ENCODE results near the gene PERCC1. TPM values are rescaled to one million over a fixed set of nuclear protein-coding genes. Genes with fewer than 3 reads are reported as not detected.

The PERCC1 gene
- total RNA-seq, 1 donor from 2014 or later = not detected

- peaks cover 2% of the 10 kb centered on the region for H3K36me3 Mint-ChIP-seq (ENCODE audit: unreplicated experiment)
- no peak for DNase-seq (ENCODE audit: extremely low spot score, unreplicated experiment)
- TF ChIP-seq, protein P1, sequence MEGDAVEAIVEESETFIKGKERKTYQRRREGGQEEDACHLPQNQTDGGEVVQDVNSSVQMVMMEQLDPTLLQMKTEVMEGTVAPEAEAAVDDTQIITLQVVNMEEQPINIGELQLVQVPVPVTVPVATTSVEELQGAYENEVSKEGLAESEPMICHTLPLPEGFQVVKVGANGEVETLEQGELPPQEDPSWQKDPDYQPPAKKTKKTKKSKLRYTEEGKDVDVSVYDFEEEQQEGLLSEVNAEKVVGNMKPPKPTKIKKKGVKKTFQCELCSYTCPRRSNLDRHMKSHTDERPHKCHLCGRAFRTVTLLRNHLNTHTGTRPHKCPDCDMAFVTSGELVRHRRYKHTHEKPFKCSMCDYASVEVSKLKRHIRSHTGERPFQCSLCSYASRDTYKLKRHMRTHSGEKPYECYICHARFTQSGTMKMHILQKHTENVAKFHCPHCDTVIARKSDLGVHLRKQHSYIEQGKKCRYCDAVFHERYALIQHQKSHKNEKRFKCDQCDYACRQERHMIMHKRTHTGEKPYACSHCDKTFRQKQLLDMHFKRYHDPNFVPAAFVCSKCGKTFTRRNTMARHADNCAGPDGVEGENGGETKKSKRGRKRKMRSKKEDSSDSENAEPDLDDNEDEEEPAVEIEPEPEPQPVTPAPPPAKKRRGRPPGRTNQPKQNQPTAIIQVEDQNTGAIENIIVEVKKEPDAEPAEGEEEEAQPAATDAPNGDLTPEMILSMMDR (IDR thresholded peaks at IDR 0.05) = no peak
- H3K4me1 Mint-ChIP-seq (ENCODE audit: unreplicated experiment) = no peaks in the 10 kb centered on the region
- H3K27me3 Mint-ChIP-seq (ENCODE audit: unreplicated experiment) = no peaks in the 10 kb centered on the region
- H3K9me3 Mint-ChIP-seq (ENCODE audit: unreplicated experiment) = no peaks in the 10 kb centered on the region
- H3K27ac Mint-ChIP-seq (ENCODE audit: unreplicated experiment) = no peak overlapping the region
- H3K4me3 Mint-ChIP-seq (ENCODE audit: unreplicated experiment) = no peak overlapping the region
Observed at GRCh38 chr16:1443403-1443973, 12.6 kb downstream of the PERCC1 start.

- Mint-ChIP-seq H3K9me3 (ENCODE audit: unreplicated experiment) (no peaks in the 10 kb centered on the region), H3K4me3 (ENCODE audit: unreplicated experiment) (no peak within 1 kb of the TSS), H3K27me3 (ENCODE audit: unreplicated experiment) (no peaks in the 10 kb centered on the region), H3K36me3 (ENCODE audit: unreplicated experiment) (peaks cover 2% of the 10 kb centered on the region), H3K4me1 (ENCODE audit: unreplicated experiment) (no peaks in the 10 kb centered on the region), H3K27ac (ENCODE audit: unreplicated experiment) (no peak within 1 kb of the TSS)
- DNase-seq (ENCODE audit: extremely low spot score, unreplicated experiment) = no peak
- TF ChIP-seq, protein P1 (IDR thresholded peaks at IDR 0.05) = no peak
Observed at GRCh38 chr16:1443980-1444729, 13.3 kb downstream of the PERCC1 start, which contains the start of gene CCDC154. Gene CCDC154 (minus strand): TSS chr16:1444556. CDS start chr16:1444322, 234 bp downstream.

DNA sequence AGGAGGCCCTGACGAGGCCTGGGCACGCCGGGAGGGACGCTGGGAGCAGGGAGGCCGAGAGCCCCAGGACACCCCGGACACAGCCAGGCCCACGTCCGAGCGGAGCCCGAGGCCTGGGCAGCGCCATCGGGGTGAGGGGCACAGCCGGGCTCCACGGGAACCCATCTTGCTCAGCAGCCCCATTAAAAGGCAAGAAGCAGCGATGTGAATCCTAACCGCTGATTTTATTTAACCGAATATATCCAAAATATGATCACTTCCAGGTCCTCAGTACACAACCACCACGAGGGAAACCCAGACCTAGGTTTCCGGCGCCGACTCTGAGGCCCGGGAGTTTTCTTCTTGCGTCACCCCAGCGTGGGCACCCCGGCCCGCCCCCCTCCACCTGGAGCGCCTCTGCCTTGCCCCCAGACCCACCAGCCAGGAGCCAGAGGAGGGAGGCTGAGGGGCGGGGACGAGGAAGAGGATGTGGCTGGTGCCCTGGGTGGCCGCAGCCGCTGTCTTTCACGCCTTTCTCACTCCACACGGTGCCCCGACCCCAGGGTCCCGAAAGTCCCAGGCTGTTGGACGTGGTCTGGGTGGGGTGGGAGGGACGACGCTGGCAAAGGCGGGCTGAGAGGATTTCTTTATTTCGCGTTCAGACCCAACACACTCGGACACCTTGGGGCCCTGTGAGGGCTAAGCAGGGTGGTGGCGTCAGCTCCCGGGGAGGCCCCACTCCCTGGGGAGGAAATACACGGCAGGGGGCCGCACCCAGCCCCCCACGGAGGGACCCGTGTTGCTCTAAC, 14.0 kb downstream of the PERCC1 start:
- H3K27me3 Mint-ChIP-seq (ENCODE audit: unreplicated experiment) = no peaks in the 10 kb centered on the region
- TF ChIP-seq, protein P1 (IDR thresholded peaks at IDR 0.05) = no peak
- no peak overlapping the region for H3K27ac Mint-ChIP-seq (ENCODE audit: unreplicated experiment)
- H3K9me3 Mint-ChIP-seq (ENCODE audit: unreplicated experiment) = no peaks in the 10 kb centered on the region
- no peak overlapping the region for H3K4me3 Mint-ChIP-seq (ENCODE audit: unreplicated experiment)
- H3K4me1 Mint-ChIP-seq (ENCODE audit: unreplicated experiment) = no peaks in the 10 kb centered on the region
- peaks cover 2% of the 10 kb centered on the region for H3K36me3 Mint-ChIP-seq (ENCODE audit: unreplicated experiment)
- DNase-seq (ENCODE audit: extremely low spot score, unreplicated experiment) = no peak

- no peak overlapping the region for H3K4me3 Mint-ChIP-seq (ENCODE audit: unreplicated experiment)
- no peak overlapping the region for H3K27ac Mint-ChIP-seq (ENCODE audit: unreplicated experiment)
- H3K27me3 Mint-ChIP-seq (ENCODE audit: unreplicated experiment) = no peaks in the 10 kb centered on the region
- DNase-seq (ENCODE audit: extremely low spot score, unreplicated experiment) = no peak
- H3K9me3 Mint-ChIP-seq (ENCODE audit: unreplicated experiment) = no peaks in the 10 kb centered on the region
- H3K36me3 Mint-ChIP-seq (ENCODE audit: unreplicated experiment) = peaks cover 4% of the 10 kb centered on the region
- TF ChIP-seq, protein P1 (IDR thresholded peaks at IDR 0.05) = no peak
- no peaks in the 10 kb centered on the region for H3K4me1 Mint-ChIP-seq (ENCODE audit: unreplicated experiment)
Observed at GRCh38 chr16:1445518-1446203, 14.8 kb downstream of the PERCC1 start.

Measured in osteocyte (in vitro differentiated cells).